Measurements from ENCODE around the gene P4HA2. TPM values are rescaled to one million over a fixed set of nuclear protein-coding genes. Genes with fewer than 3 reads are reported as not detected.

The P4HA2 gene
- total RNA-seq, 4 donors from 2014 or later = 22.1 to 53.5 (median 32.7) TPM

DNA sequence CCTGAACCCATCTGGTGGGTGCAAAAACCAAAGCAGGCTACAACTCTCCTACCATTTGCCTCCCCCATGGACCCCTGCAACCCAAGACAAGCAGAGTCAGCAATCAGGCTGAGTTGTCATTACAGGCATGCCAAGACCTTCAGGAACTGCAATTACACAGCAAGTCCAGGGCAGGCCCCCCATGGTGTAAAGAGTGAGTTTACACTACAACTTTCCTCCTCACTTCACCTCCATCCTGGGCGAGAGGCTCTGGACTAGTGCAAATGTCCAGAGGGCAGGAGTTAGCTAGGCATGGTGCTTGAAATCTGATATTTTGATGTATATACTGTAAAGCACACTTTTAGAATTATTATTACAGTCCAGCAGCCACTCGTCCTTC lies 7.0 kb upstream of the P4HA2 start:
- Histone ChIP-seq H3K27ac (no peak overlapping the region), H3K27me3 (no peaks in the 10 kb centered on the region), H3K9me3 (no peaks in the 10 kb centered on the region), H3K4me1 (no peaks in the 10 kb centered on the region), H3K4me3 (no peak overlapping the region), H3K36me3 (no peaks in the 10 kb centered on the region)
- TF ChIP-seq EP300 (IDR thresholded peaks at IDR 0.05; ENCODE audit: low read depth) (no peak), POLR2A (IDR thresholded peaks at IDR 0.05) (no peak), POLR2AphosphoS5 (IDR thresholded peaks at IDR 0.05) (no peak)
- TF ChIP-seq, protein P1, sequence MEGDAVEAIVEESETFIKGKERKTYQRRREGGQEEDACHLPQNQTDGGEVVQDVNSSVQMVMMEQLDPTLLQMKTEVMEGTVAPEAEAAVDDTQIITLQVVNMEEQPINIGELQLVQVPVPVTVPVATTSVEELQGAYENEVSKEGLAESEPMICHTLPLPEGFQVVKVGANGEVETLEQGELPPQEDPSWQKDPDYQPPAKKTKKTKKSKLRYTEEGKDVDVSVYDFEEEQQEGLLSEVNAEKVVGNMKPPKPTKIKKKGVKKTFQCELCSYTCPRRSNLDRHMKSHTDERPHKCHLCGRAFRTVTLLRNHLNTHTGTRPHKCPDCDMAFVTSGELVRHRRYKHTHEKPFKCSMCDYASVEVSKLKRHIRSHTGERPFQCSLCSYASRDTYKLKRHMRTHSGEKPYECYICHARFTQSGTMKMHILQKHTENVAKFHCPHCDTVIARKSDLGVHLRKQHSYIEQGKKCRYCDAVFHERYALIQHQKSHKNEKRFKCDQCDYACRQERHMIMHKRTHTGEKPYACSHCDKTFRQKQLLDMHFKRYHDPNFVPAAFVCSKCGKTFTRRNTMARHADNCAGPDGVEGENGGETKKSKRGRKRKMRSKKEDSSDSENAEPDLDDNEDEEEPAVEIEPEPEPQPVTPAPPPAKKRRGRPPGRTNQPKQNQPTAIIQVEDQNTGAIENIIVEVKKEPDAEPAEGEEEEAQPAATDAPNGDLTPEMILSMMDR (IDR thresholded peaks at IDR 0.05) = no peak
- in situ Hi-C loops (cut with MboI; ENCODE audit: low pct_ligation_motif_present in 1 of 4, low pct_unique_long_range_greater_than_20kb in 1 of 4, low sequenced_read_pairs in 3 of 4) = no loop called here
- DNase-seq = no peak
- 92 to 96% methylated on average over 2 of the region's 2 CpGs for WGBS, 2 donors (ENCODE audit: low coverage in 1 of 2)
- intact Hi-C loops (cut with DNase I; ENCODE audit: low total_unique reads) = loop anchor here (10.0 kb wide), 1 partner anchor 60 kb away; the partner anchor contains the start of gene SLC22A4

DNA sequence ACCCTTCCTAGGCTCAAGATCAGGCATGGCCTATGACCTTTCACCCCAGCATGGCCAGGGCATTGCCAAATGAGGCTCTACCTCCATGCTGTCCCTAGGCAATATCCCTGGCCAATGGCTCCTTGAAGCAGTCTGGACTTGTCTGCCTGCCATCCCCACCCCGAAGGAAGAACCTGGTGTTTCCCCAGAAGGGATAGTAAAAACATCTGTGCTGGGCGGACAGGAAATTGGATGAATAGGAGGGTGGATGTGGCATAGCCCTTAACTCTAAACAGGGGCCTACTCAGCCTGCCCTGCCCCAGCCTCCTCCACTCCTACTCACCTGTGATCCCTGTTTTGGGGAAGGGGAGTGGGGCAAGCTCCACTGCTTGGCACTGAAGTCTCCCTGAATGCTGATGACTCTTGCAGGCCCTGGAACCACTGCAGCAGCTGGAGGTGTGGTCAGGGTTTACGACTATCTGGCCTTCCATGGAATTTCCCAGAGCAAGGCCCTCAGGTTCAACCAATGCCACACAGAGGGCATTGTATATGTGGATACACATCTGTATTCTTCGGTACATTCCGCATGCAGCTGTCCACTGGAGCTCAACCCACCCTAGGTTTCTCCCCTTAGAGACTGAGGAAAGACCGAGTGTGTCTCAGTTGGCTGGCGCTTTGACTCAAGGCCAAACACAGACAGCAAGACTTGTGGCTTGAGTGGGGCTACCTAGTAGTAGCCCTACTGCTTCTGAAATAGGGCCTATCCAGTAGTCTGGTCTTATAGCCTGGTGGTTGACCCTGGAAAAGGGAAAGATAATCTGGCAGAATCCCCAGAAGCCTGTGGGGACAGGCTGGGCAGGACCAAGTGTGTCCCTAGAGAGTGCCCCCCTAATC lies 6.4 kb upstream of the P4HA2 start:
- H3K9me3 ChIP-seq = no peaks in the 10 kb centered on the region
- intact Hi-C loops (cut with DNase I; ENCODE audit: low total_unique reads) = loop anchor here (10.0 kb wide), 1 partner anchor 61 kb away; the partner anchor contains the start of gene SLC22A4
- H3K27me3 ChIP-seq = no peaks in the 10 kb centered on the region
- DNase-seq = peak; percentile 6
- in situ Hi-C loops (cut with MboI; ENCODE audit: low pct_ligation_motif_present in 1 of 4, low pct_unique_long_range_greater_than_20kb in 1 of 4, low sequenced_read_pairs in 3 of 4) = no loop called here
- no peak for TF ChIP-seq POLR2AphosphoS5 (IDR thresholded peaks at IDR 0.05)
- TF ChIP-seq, protein P1 (IDR thresholded peaks at IDR 0.05) = no peak
- no peak overlapping the region for H3K27ac ChIP-seq
- 89% methylated on average over 7 of the region's 7 CpGs; no CpG with 5 or more reads in 1 of the 2 donors for WGBS, 2 donors (ENCODE audit: low coverage in 1 of 2)
- H3K4me3 ChIP-seq = no peak overlapping the region
- H3K36me3 ChIP-seq = no peaks in the 10 kb centered on the region
- H3K4me1 ChIP-seq = no peaks in the 10 kb centered on the region

DNA sequence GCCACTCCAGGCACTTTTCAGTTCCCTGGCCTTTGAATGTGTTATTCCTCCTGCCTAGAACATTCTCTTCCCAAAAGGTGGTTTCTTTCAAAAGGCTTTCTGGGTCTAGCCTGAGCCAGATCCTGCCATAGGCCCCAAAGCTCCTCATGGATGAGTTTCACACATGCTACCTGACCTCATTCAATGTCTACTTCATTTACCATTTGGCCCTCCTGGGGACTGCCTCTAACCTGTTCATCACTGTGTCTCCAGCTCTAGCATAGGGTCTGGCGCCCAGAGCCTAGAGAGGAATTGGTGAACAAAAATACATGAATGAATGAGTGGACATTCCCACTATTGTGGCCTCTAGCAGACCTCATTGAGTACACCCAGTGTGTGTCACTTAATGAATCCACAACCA lies 5.4 kb upstream of the P4HA2 start:
- Histone ChIP-seq H3K4me3 (no peak overlapping the region), H3K27ac (no peak overlapping the region), H3K36me3 (no peaks in the 10 kb centered on the region), H3K4me1 (peaks cover 0 to 2% (median 2%) of the 10 kb centered on the region in 4 donors), H3K9me3 (no peaks in the 10 kb centered on the region), H3K27me3 (no peaks in the 10 kb centered on the region)
- TF ChIP-seq EP300 (IDR thresholded peaks at IDR 0.05; ENCODE audit: low read depth) (no peak), POLR2AphosphoS5 (IDR thresholded peaks at IDR 0.05) (no peak), POLR2A (IDR thresholded peaks at IDR 0.05) (no peak)
- TF ChIP-seq, protein P1 (IDR thresholded peaks at IDR 0.05) = no peak
- in situ Hi-C loops (cut with MboI; ENCODE audit: low pct_ligation_motif_present in 1 of 4, low pct_unique_long_range_greater_than_20kb in 1 of 4, low sequenced_read_pairs in 3 of 4) (no loop called here), intact Hi-C loops (cut with DNase I; ENCODE audit: low total_unique reads) (loop anchor here (10.0 kb wide), 1 partner anchor 62 kb away; the partner anchor contains the start of gene SLC22A4)
- WGBS, 2 donors (ENCODE audit: low coverage in 1 of 2) = 93 to 100% methylated on average over 1 of the region's 1 CpG
- DNase-seq = peak; percentile 1

DNA sequence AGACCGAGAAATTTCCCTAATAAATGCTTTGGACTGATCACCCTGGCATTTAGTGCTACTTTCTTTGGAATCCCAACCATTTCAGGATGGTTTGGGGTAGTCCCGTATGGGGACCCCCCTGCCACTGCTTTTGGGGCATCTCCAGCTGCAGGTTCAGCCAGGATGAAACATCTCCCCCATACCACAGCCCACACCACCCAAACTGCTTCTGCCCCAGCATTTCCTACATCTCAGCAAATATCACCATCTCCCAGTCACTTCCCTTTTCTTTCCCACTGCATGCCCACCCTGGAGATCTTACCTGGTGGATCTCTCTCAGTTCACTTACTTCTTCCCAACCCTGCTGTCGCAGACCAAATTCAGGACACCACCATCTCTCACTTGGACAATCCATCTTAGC lies 4.8 kb upstream of the P4HA2 start:
- Histone ChIP-seq H3K9me3 (no peaks in the 10 kb centered on the region), H3K36me3 (no peaks in the 10 kb centered on the region), H3K4me1 (peaks cover 0 to 5% (median 5%) of the 10 kb centered on the region in 4 donors), H3K27ac (no peak overlapping the region), H3K4me3 (no peak overlapping the region), H3K27me3 (no peaks in the 10 kb centered on the region)
- WGBS, 2 donors (ENCODE audit: low coverage in 1 of 2) = 83 to 100% methylated on average over 1 to 3 of the region's 3 CpGs
- intact Hi-C loops (cut with DNase I; ENCODE audit: low total_unique reads) (loop anchor here (10.0 kb wide), 1 partner anchor 62 kb away; the partner anchor contains the start of gene SLC22A4), in situ Hi-C loops (cut with MboI; ENCODE audit: low pct_ligation_motif_present in 1 of 4, low pct_unique_long_range_greater_than_20kb in 1 of 4, low sequenced_read_pairs in 3 of 4) (no loop called here)
- peak; percentile 1 for DNase-seq
- TF ChIP-seq EP300 (IDR thresholded peaks at IDR 0.05; ENCODE audit: low read depth) (no peak), POLR2A (IDR thresholded peaks at IDR 0.05) (no peak), POLR2AphosphoS5 (IDR thresholded peaks at IDR 0.05) (no peak)
- TF ChIP-seq, protein P1 (IDR thresholded peaks at IDR 0.05) = no peak
